Peyer's patch (tissue), 4 donors: ENCODE data around the gene KYAT1.

Experiments used
- CTCF ChIP-seq, 6 experiments: fragments of 450-650 bp in 4 of 6; fragments of 200-600 bp in 2 of 6; sonication (generic) in 1 of 6; IDR thresholded peaks; one replicate each; pipeline ENCODE4 v1.5.1; 2017 to 2019; ENCODE audit warnings: antibody characterized with exemption in 6 of 6, mild to moderate bottlenecking in 3 of 6, moderate library complexity in 1 of 6
- POLR2A ChIP-seq, 2 donors: fragments of 450-650 bp; IDR thresholded peaks; one replicate each; pipeline ENCODE4 v1.5.1; 2017; ENCODE audit warnings: antibody characterized with exemption in 2 of 2, mild to moderate bottlenecking in 2 of 2, moderate library complexity in 2 of 2

DNA sequence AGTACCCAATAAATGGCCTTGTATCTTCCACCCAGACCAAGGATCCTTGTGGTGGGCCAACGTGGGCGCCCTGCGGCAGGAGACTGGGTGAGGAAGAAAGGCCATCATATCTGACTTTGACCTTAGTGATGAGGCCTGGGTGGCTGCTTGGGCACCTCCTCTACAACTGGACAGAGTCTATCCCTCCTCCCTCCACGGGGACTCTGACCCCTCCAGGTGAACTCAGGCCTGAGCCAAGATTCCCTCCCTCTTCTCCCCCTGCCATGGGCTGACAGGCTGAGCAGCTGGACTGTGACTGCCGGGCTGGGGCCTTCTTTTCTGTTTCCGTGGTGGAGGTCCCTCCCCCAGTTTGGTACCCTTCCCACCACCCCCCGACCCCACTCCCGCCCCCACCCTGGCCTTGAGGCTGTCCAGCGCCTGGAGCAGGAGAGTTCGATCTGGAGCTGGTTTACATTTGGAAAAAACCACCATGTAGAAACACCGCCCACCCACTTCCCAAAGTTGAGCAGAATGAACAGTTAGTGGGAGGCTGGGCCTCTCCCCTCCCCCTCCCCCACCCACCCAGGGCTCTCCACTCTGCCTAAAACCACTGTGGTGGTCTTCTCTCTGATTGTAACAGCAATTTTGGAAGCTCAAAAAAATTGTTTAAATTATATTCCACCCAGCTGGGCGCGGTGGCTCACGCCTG is 37.8 kb upstream of the KYAT1 start:
- TF ChIP-seq CTCF (IDR thresholded peaks at IDR 0.05) (no peak), POLR2A (IDR thresholded peaks at IDR 0.05) (no peak)
